HUES48 (cell line): ENCODE results near the gene PSMD12.
"Not testable (repeated sequence)": the region's sequence is repeated elsewhere in the genome, so short reads cannot be mapped to it uniquely, and the experiment has no call there.

Experiments used
- H3K27ac ChIP-seq: one replicate; pipeline ENCODE4 v1.7.0; 2013; ENCODE audit warnings: low read depth, low read length, inconsistent platforms
- H3K27me3 ChIP-seq: 2 replicates; pipeline ENCODE4 v1.6.1; 2013; ENCODE audit warnings: mild to moderate bottlenecking, low read length; ENCODE audit not compliant: control insufficient read depth, insufficient read depth
- H3K36me3 ChIP-seq: 2 replicates; pipeline ENCODE4 v1.6.1; 2013; ENCODE audit warnings: low read length; ENCODE audit not compliant: control insufficient read depth, insufficient read depth
- H3K4me1 ChIP-seq: 2 replicates; pipeline ENCODE4 v1.6.1; 2013; ENCODE audit warnings: mild to moderate bottlenecking, low read length; ENCODE audit not compliant: control insufficient read depth, insufficient read depth
- H3K4me3 ChIP-seq: 2 replicates; pipeline ENCODE4 v1.5.1; 2013; ENCODE audit warnings: mild to moderate bottlenecking, low read depth, low read length
- H3K9ac ChIP-seq: 2 replicates; pipeline ENCODE4 v1.6.1; 2013; ENCODE audit warnings: mild to moderate bottlenecking, low read depth, low read length, moderate library complexity
- H3K9me3 ChIP-seq: 2 replicates; pipeline ENCODE4 v1.6.1; 2013; ENCODE audit warnings: low read length; ENCODE audit not compliant: control insufficient read depth, insufficient read depth

Gene PSMD12

GRCh38 chr17:67353929-67354574 lies 12.3 kb downstream of the PSMD12 start:
- no peak overlapping the region for H3K4me3 ChIP-seq
- no peak overlapping the region for H3K9ac ChIP-seq
- H3K9me3 ChIP-seq: no peaks in the 10 kb centered on the region
- peaks cover 88% of the 10 kb centered on the region for H3K36me3 ChIP-seq
- H3K27ac ChIP-seq: peak overlapping the region; percentile 25
- no peaks in the 10 kb centered on the region for H3K27me3 ChIP-seq
- H3K4me1 ChIP-seq: 0 out of 2 replicates have a peak, but pooled peaks cover 10% of the 10 kb centered on the region

GRCh38 chr17:67353161-67353560 lies 13.2 kb downstream of the PSMD12 start:
- 0 out of 2 replicates have a peak, but pooled peaks cover 10% of the 10 kb centered on the region for H3K4me1 ChIP-seq
- H3K36me3 ChIP-seq: peaks cover 94% of the 10 kb centered on the region
- H3K9me3 ChIP-seq: no peaks in the 10 kb centered on the region
- H3K4me3 ChIP-seq: no peak overlapping the region
- H3K9ac ChIP-seq: no peak overlapping the region
- no peaks in the 10 kb centered on the region for H3K27me3 ChIP-seq
- no peak overlapping the region for H3K27ac ChIP-seq

- H3K4me1 ChIP-seq: 0 out of 2 replicates have a peak, but pooled peaks cover 9% of the 10 kb centered on the region
- peaks cover 94% of the 10 kb centered on the region for H3K36me3 ChIP-seq
- H3K27me3 ChIP-seq: no peaks in the 10 kb centered on the region
- no peak overlapping the region for H3K9ac ChIP-seq
- H3K9me3 ChIP-seq: no peaks in the 10 kb centered on the region
- H3K27ac ChIP-seq: no peak overlapping the region
- H3K4me3 ChIP-seq: no peak overlapping the region
Measured at GRCh38 chr17:67349420-67349819, 17.0 kb downstream of the PSMD12 start.

- H3K27me3 ChIP-seq: no peaks in the 10 kb centered on the region
- no peaks in the 10 kb centered on the region for H3K9me3 ChIP-seq
- no peaks in the 10 kb centered on the region for H3K4me1 ChIP-seq
- H3K9ac ChIP-seq: no peak overlapping the region
- peaks cover 94% of the 10 kb centered on the region for H3K36me3 ChIP-seq
- no peak overlapping the region for H3K27ac ChIP-seq
- H3K4me3 ChIP-seq: no peak overlapping the region
Measured at GRCh38 chr17:67347826-67348225, 18.6 kb downstream of the PSMD12 start.

- Histone ChIP-seq H3K4me1 (no peaks in the 10 kb centered on the region), H3K4me3 (no peak overlapping the region), H3K27me3 (no peaks in the 10 kb centered on the region), H3K9me3 (no peaks in the 10 kb centered on the region), H3K27ac (no peak overlapping the region), H3K36me3 (peaks cover 86% of the 10 kb centered on the region), H3K9ac (no peak overlapping the region)
Measured at GRCh38 chr17:67343237-67343636, 23.1 kb downstream of the PSMD12 start.

- not testable (repeated sequence) for H3K4me3 ChIP-seq, H3K4me1 ChIP-seq, H3K9me3 ChIP-seq, H3K27ac ChIP-seq, H3K9ac ChIP-seq, H3K27me3 ChIP-seq
- H3K36me3 ChIP-seq: peaks cover 42% of the 10 kb centered on the region
Measured at GRCh38 chr17:67338353-67338752, 28.0 kb downstream of the PSMD12 start.

GRCh38 chr17:67336859-67337258 lies 29.5 kb downstream of the PSMD12 start:
- H3K4me1 ChIP-seq: no peaks in the 10 kb centered on the region
- H3K4me3 ChIP-seq: no peak overlapping the region
- no peaks in the 10 kb centered on the region for H3K27me3 ChIP-seq
- H3K9me3 ChIP-seq: no peaks in the 10 kb centered on the region
- H3K36me3 ChIP-seq: peaks cover 27% of the 10 kb centered on the region
- H3K27ac ChIP-seq: no peak overlapping the region
- no peak overlapping the region for H3K9ac ChIP-seq

GRCh38 chr17:67335245-67335835 lies 31.0 kb downstream of the PSMD12 start:
- H3K27me3 ChIP-seq: no peaks in the 10 kb centered on the region
- no peak overlapping the region for H3K9ac ChIP-seq
- H3K27ac ChIP-seq: peak overlapping the region; percentile 61
- no peaks in the 10 kb centered on the region for H3K4me1 ChIP-seq
- peaks cover 11% of the 10 kb centered on the region for H3K36me3 ChIP-seq
- H3K4me3 ChIP-seq: no peak overlapping the region
- no peaks in the 10 kb centered on the region for H3K9me3 ChIP-seq

- not testable (repeated sequence) for H3K27me3 ChIP-seq, H3K9ac ChIP-seq, H3K36me3 ChIP-seq, H3K9me3 ChIP-seq, H3K4me1 ChIP-seq, H3K4me3 ChIP-seq, H3K27ac ChIP-seq
Measured at GRCh38 chr17:67332162-67332508, 34.2 kb downstream of the PSMD12 start.

- not testable (repeated sequence) for H3K4me1 ChIP-seq, H3K4me3 ChIP-seq
Measured at GRCh38 chr17:67331381-67332161, 34.8 kb downstream of the PSMD12 start.

GRCh38 chr17:67328026-67328425 lies 38.4 kb downstream of the PSMD12 start:
- Histone ChIP-seq H3K9me3 (no peaks in the 10 kb centered on the region), H3K9ac (no peak overlapping the region), H3K4me1 (no peaks in the 10 kb centered on the region), H3K4me3 (no peak overlapping the region), H3K36me3 (no peaks in the 10 kb centered on the region), H3K27me3 (no peaks in the 10 kb centered on the region), H3K27ac (no peak overlapping the region)

More at GRCh38 chr17:67331381-67332161, 34.8 kb downstream of the PSMD12 start:
- H3K9ac ChIP-seq, H3K9me3 ChIP-seq, H3K27ac ChIP-seq, H3K27me3 ChIP-seq, H3K36me3 ChIP-seq: not testable (repeated sequence)
